ENCODE measurements around the gene GAP43. TPM values are rescaled to one million over a fixed set of nuclear protein-coding genes. Genes with fewer than 3 reads are reported as not detected.

Gene GAP43
- total and polyA plus RNA-seq, 2 of the 4 experiments (the other 2 are of a cell fraction): 0.36 to 0.51 TPM

GRCh38 chr3:115578331-115578730 is 45.0 kb upstream of the GAP43 start:
- H3K9ac ChIP-seq (ENCODE audit: low read depth, low read length): no peak overlapping the region
- CTCF ChIA-PET: no interaction called here
- in situ Hi-C loops (cut with MboI; ENCODE audit: low sequenced_read_pairs): no loop called here

More at GRCh38 chr3:115578331-115578730, 45.0 kb upstream of the GAP43 start:
- Histone ChIP-seq H3K79me1 (ENCODE audit: low read depth in 1 of 2, low read length in 2 of 2) (no peaks in the 10 kb centered on the region), H3K4me2 (ENCODE audit: low read depth, low read length) (no peak overlapping the region), H4K91ac (ENCODE audit: insufficient read depth, low read depth, low read length) (no peak overlapping the region), H3K4me3 (ENCODE audit: insufficient read depth, low read depth, low read length) (no peak overlapping the region), H3K18ac (ENCODE audit: low read depth, low read length) (no peak overlapping the region), H3K4me1 (ENCODE audit: control insufficient read depth, insufficient read depth, low read length) (no peaks in the 10 kb centered on the region), H4K20me1 (ENCODE audit: insufficient read depth, low read length) (no peaks in the 10 kb centered on the region), H2BK20ac (ENCODE audit: low read depth, low read length) (no peak overlapping the region), H3K14ac (replicated peaks; ENCODE audit: low read depth, low read length) (no peak overlapping the region), H3K27ac (ENCODE audit: insufficient read depth, low read length) (no peak overlapping the region), H2BK15ac (ENCODE audit: low read depth, low read length) (no peak overlapping the region), H3K36me3 (ENCODE audit: control insufficient read depth, insufficient read depth, low read length) (no peaks in the 10 kb centered on the region), H3K4ac (ENCODE audit: low read depth, low read length) (no peak overlapping the region), H3K9me1 (ENCODE audit: insufficient read depth, low read length) (no peaks in the 10 kb centered on the region), H3K9me3 (ENCODE audit: control insufficient read depth, insufficient read depth, low read length) (no peaks in the 10 kb centered on the region), H3K27me3 (ENCODE audit: control insufficient read depth, insufficient read depth, low read length) (peaks cover 4% of the 10 kb centered on the region; the same call in 1 of the 2 replicates), H3K56ac (ENCODE audit: extremely low read depth, insufficient read depth, low read length) (no peak overlapping the region), H4K5ac (ENCODE audit: low read depth, low read length) (no peak overlapping the region), H2AK9ac (replicated peaks; ENCODE audit: low read depth, low read length, poor library complexity) (no peak overlapping the region), H2AK5ac (ENCODE audit: low read depth, low read length) (no peak overlapping the region), H2BK120ac (ENCODE audit: low read depth, low read length) (no peak overlapping the region), H4K8ac (ENCODE audit: low read depth in 2 of 2, low read length in 2 of 2) (no peak overlapping the region), H3K23ac (ENCODE audit: low read depth, low read length) (no peak overlapping the region), H2AFZ (replicated peaks; ENCODE audit: low read length, poor library complexity) (no peak overlapping the region), H2BK5ac (ENCODE audit: low read depth, low read length, poor library complexity, severe bottlenecking) (no peak overlapping the region)
- POLR2A ChIA-PET (ENCODE audit: unreplicated experiment): no interaction called here
- TF ChIP-seq FOS (IDR thresholded peaks at IDR 0.05; ENCODE audit: low read depth, low read length) (no peak), CEBPB (IDR thresholded peaks at IDR 0.05; ENCODE audit: low read depth, low read length) (no peak), CHD1 (IDR thresholded peaks at IDR 0.05; ENCODE audit: low read depth, low read length) (no peak), MAZ (IDR thresholded peaks at IDR 0.05; ENCODE audit: borderline replicate concordance, low read depth, low read length) (no peak), RAD21 (IDR thresholded peaks at IDR 0.05; ENCODE audit: low read length) (no peak), RCOR1 (IDR thresholded peaks at IDR 0.05; ENCODE audit: insufficient replicate concordance, low read length) (no peak), SMC3 (IDR thresholded peaks at IDR 0.05; ENCODE audit: low read depth, low read length) (no peak), POLR2A (IDR thresholded peaks at IDR 0.05; ENCODE audit: low read depth, low read length) (no peak), NFE2L2 (IDR thresholded peaks at IDR 0.05; ENCODE audit: low read depth, low read length) (no peak), MXI1 (IDR thresholded peaks at IDR 0.05; ENCODE audit: borderline replicate concordance, low read depth, low read length) (no peak), ELK1 (IDR thresholded peaks at IDR 0.05; ENCODE audit: borderline replicate concordance, low read depth, low read length) (no peak), CTCF (conservative IDR thresholded peaks at IDR 0.05; ENCODE audit: low read depth, low read length) (no peak), RFX5 (IDR thresholded peaks at IDR 0.05; ENCODE audit: low read depth, low read length) (no peak), MAFK (IDR thresholded peaks at IDR 0.05; ENCODE audit: low read depth, low read length) (no peak), BHLHE40 (IDR thresholded peaks at IDR 0.05; ENCODE audit: low read depth, low read length) (no peak), USF2 (IDR thresholded peaks at IDR 0.05; ENCODE audit: low read depth, low read length) (no peak)
- ATAC-seq (ENCODE audit: low read depth): no peak
- DNase-seq: no peak
- intact Hi-C loops (cut with micrococcal nuclease) (no loop called here), dilution Hi-C loops (cut with HindIII; ENCODE audit: low sequenced_read_pairs, unreplicated experiment) (no loop called here)
- no TSS peak for BruUV-seq (replicated peaks)
- 33% methylated on average over 1 of the region's 1 CpG; no CpG with 5 or more reads in 1 of the 2 experiments for WGBS, 2 experiments (ENCODE audit: extremely low coverage in 2 of 2, insufficient read length in 1 of 2)
